Measurements from ENCODE around the gene TTC38.
"Not testable (repeated sequence)": the region's sequence is repeated elsewhere in the genome, so short reads cannot be mapped to it uniquely, and the experiment has no call there.

TTC38 gene

DNA sequence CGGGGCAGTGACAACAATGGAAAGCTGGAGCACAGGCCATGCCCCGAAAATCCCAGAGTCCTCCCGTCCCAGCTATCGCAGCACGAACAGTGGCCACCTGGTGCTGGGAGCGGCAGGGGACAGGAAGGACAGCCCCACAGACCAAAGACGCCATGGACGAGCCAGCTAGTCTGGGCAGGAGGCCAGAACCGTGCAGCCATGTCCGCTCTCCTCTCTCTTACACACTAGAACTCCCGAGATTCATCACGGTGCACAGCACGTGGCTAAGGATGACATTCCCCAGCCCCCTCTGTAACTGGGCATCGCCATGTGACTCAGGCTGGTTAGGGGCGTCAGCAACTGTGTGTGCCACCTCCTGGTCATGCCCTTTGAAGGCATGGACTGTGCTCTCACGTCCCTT is 22.3 kb upstream of the TTC38 start:
- DNase-seq (ENCODE audit: low read depth in 3 of 3, low spot score in 1 of 3) = no peak

- no peak for DNase-seq (ENCODE audit: low read depth in 3 of 3, low spot score in 1 of 3)
Measured at GRCh38 chr22:46246178-46246577, 21.6 kb upstream of the TTC38 start.

DNA sequence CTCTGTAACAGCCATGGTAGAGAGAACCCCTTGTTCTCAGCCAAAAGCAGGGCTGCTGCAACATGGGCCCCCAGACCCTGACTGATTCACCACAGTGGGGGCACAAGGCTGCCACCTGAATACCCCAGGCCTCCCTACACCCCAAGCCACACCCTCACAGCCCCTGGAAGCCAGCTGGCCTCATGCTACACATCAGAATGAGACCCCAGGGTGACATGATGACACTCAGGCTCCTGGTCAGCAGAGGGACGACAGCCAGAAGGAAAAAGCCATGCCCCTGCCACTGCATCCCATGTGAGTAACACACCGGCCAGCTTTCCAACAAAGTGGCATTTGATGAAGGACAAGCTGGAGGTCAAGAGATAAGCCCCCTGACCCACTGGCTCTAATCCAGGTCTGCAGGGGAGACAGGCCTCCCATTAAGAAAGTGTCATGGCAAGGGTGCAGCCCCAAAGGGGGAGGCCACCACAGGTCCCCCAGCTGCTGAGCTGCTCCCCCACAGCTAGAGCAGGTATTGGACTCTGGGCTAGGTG is 20.3 kb upstream of the TTC38 start:
- DNase-seq (ENCODE audit: low read depth in 3 of 3, low spot score in 1 of 3) = no peak

GRCh38 chr22:46250035-46250782 is 17.6 kb upstream of the TTC38 start, which contains the start of gene CDPF1:
Gene CDPF1 (minus strand): TSS chr22:46250293. CDS start chr22:46248284, 2,009 bp downstream.
- peak; percentile 69 to 86 (median 83) for DNase-seq (ENCODE audit: low read depth in 3 of 3, low spot score in 1 of 3)

DNA sequence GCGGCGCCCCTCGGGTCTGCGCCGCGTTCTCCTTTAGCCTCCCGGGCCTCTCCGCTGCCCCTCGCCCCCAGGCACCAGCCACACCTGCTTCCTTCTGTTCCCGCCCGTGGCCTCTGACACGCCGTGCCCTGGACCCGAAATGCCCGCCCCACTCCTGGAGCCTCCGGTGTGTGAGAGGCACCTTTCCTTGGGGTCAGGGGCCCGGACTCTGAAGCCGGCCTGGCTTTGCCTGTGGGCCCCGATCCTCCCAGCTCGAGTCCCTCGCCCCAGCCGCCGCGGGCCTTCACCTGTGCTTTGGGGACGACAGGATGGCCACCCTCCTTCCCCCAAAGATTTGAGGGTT is 17.1 kb upstream of the TTC38 start:
- peak in 1 of 3 donors; percentile 16 for DNase-seq (ENCODE audit: low read depth in 3 of 3, low spot score in 1 of 3)

GRCh38 chr22:46251266-46251665 is 16.5 kb upstream of the TTC38 start:
- no peak for DNase-seq (ENCODE audit: low read depth in 3 of 3, low spot score in 1 of 3)

DNA sequence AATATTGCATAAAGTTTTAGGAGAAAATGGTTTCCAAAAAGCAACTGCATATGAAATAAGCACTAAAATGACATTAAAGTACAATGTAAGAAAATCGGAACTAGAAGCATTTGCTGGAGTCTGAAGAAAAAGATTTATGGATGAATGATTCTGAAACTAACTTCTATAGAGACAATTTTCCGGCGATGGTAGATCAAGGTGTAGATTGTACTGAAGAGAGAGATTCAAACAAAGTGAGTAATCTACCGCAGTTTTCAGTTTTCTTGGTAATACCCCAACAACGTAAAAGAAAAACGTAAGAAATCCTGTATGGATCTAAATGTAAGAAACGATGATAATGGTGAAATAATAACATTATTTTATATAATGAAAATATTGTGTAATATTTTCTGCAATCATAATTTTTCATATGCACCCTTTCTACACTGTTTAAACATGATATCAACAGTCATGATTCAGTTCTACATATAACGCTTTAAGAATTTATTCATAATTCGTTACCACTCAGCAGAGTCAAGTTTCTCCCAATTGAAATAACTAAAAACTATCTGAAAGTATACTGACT is 15.9 kb upstream of the TTC38 start:
- no peak for DNase-seq (ENCODE audit: low read depth in 3 of 3, low spot score in 1 of 3)

DNA sequence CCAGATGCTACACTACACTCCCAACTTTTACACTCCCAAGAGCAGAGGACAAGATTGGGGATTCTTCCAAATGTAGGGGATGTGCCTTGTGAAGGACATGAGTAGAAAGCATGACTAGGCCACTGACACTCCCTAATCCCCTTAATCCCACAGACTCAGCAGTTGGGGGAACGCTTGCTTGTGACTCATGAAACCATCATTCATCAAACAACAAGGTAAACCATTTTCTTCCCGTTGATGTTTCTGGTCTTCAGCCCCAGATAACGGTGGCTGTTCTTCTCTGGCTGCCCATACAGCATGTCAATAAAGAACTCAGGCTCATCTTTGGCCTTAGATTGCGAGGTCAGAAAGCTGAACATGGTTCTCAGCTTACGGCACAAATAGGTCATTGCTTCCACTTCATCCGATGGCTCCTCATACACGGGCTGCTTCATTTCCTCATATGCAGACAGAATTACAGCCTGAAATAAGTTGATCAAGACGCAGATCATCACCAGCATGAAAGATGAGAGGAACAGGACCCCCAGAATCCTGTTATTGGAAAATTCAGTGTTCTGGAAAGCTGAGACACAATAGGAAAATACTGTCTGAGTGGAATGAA is 11.3 kb upstream of the TTC38 start:
- no peak for DNase-seq (ENCODE audit: low read depth in 3 of 3, low spot score in 1 of 3)

- DNase-seq (ENCODE audit: low read depth in 3 of 3, low spot score in 1 of 3) = no peak
Measured at GRCh38 chr22:46259374-46259773, 8.4 kb upstream of the TTC38 start.

DNA sequence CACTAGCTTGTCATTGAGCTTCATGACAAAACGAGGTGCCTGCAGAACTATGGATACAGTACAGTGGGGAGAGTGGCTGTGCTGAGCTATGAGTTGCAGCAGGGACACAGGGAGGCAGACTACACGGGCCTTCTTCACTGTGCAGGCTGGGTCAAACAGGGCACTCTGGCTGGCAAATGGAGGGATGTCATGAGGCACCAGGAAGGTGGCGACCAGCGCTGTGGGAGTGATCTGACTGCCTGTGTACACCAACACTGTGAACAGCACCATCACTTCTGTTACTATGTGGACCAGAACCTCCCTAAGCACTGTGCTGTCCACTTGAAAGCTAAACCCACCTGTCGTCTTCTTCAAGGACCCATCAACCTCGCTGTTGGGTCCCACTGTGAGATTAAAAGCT is 7.8 kb upstream of the TTC38 start:
- no peak for DNase-seq (ENCODE audit: low read depth in 3 of 3, low spot score in 1 of 3)

GRCh38 chr22:46262449-46263215 is 5.2 kb upstream of the TTC38 start:
- DNase-seq (ENCODE audit: low read depth in 3 of 3, low spot score in 1 of 3) = no peak

- no peak for DNase-seq (ENCODE audit: low read depth in 3 of 3, low spot score in 1 of 3)
Measured at GRCh38 chr22:46263216-46263590, 4.6 kb upstream of the TTC38 start, which contains the start of gene PKDREJ. Gene PKDREJ (minus strand): TSS chr22:46263343. CDS start chr22:46263322, 21 bp downstream.

GRCh38 chr22:46264520-46264919 is 3.3 kb upstream of the TTC38 start:
- not testable (repeated sequence) for DNase-seq (ENCODE audit: low read depth in 3 of 3, low spot score in 1 of 3)

GRCh38 chr22:46265627-46266026 is 2.2 kb upstream of the TTC38 start:
- DNase-seq (ENCODE audit: low read depth in 3 of 3, low spot score in 1 of 3) = not testable (repeated sequence)

DNA sequence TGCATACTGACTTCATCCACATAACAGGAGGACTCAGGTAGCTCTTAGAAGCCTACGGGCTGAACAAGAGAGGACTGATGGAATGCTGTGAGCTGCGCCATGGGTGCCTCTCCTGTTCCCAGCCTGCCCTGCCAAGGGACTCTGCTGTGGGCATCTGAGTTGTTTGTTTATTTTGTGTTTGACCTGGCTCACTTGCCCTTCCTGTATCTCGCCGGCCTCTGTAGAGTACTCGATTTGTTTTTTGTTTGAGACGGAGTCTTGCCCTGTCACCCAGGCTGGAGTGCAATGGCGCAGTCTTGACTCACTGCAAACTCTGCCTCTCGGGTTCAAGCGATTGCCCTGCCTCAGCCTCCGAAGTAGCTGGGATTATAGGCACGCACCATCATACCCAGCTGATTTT is 1.8 kb downstream of the TTC38 start:
- no peak for DNase-seq (ENCODE audit: low read depth in 3 of 3, low spot score in 1 of 3)

- no peak for DNase-seq (ENCODE audit: low read depth in 3 of 3, low spot score in 1 of 3)
Measured at GRCh38 chr22:46272196-46272595, 4.4 kb downstream of the TTC38 start.

- DNase-seq (ENCODE audit: low read depth in 3 of 3, low spot score in 1 of 3) = no peak
Measured at GRCh38 chr22:46272762-46273431, 5.1 kb downstream of the TTC38 start.

- no peak for DNase-seq (ENCODE audit: low read depth in 3 of 3, low spot score in 1 of 3)
Measured at GRCh38 chr22:46273432-46274148, 5.8 kb downstream of the TTC38 start.

DNA sequence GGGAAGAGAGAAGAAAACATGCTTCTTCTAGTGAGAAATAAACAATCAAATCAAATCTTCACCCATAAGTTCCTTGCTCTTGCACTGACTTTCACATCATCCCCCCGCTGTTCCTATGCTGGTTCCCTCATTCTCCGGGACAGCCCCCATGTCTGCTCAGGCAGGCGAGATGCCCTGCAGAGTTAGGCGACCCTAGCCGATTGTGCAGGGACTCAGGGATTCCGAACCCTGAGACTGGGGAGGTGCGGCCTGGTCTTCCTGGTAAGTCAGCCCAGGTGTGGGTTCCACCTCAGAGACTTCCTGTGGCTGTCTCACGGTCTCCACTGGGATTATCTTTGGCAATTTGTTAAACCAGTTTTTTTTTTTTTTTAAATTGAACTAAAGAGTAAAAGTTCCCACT is 6.6 kb downstream of the TTC38 start:
- no peak for DNase-seq (ENCODE audit: low read depth in 3 of 3, low spot score in 1 of 3)

DNA sequence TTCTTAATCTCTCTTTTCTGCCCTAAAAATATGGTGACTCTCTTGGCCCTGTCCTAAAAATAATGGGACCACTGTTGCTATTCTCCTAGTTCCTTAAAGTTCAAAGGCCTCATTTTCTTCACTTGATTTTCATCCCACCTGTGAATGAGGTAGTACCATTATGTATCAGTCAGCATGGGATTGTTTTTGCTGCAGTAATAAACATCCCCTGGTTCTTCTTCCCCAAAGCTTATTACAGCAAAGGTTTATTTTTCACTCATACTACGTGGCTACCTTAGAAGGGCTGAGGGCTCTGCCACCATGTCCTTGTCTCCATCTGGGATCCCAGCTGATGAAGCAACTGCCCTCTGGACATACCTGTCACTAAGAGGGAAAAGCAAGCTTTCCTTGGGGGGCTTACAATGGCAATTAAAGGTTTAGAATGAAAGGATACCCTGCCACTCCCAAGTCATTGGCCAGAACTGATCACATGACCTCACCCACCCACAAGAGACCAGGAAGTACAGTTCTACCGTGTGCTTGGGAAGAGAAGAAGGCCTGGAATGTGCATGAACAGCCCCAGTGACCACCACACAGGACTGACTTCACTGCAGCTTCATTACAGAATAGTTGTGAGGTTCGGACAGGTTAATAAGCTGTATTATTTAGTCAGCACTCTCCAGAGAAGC is 7.8 kb downstream of the TTC38 start:
- DNase-seq (ENCODE audit: low read depth in 3 of 3, low spot score in 1 of 3) = no peak
